Measurements from ENCODE around the gene KDM2A. TPM values are rescaled to one million over a fixed set of nuclear protein-coding genes. Genes with fewer than 3 reads are reported as not detected.
A peak's percentile ranks its signal among the peaks of the same experiment; 100 is the strongest.
"Not testable (repeated sequence)": the region's sequence is repeated elsewhere in the genome, so short reads cannot be mapped to it uniquely, and the experiment has no call there.

The KDM2A gene
- total RNA-seq, 2 donors from 2014 or later: 62.3 to 71.9 TPM

- no peak for DNase-seq
- intact Hi-C loops (cut with DNase I, micrococcal nuclease): no loop called here
- ATAC-seq: no peak
Observed at GRCh38 chr11:67158221-67158620, 39.2 kb downstream of the KDM2A start.

- intact Hi-C loops (cut with DNase I, micrococcal nuclease): no loop called here
- ATAC-seq (no peak), DNase-seq (no peak)
Observed at GRCh38 chr11:67160045-67160444, 41.0 kb downstream of the KDM2A start.

- intact Hi-C loops (cut with DNase I, micrococcal nuclease): no loop called here
- ATAC-seq (no peak), DNase-seq (no peak)
Observed at GRCh38 chr11:67160872-67161783, 42.1 kb downstream of the KDM2A start.

GRCh38 chr11:67163006-67163405 lies 43.9 kb downstream of the KDM2A start:
- intact Hi-C loops (cut with DNase I, micrococcal nuclease): no loop called here
- ATAC-seq: no peak

GRCh38 chr11:67165623-67166022 lies 46.6 kb downstream of the KDM2A start:
- intact Hi-C loops (cut with DNase I, micrococcal nuclease): no loop called here
- DNase-seq: no peak
- no peak for ATAC-seq

More at GRCh38 chr11:67163006-67163405, 43.9 kb downstream of the KDM2A start:
- no peak for DNase-seq

GRCh38 chr11:67167091-67167490 lies 48.0 kb downstream of the KDM2A start:
- DNase-seq (no peak), ATAC-seq (no peak)
- intact Hi-C loops (cut with DNase I, micrococcal nuclease): no loop called here

GRCh38 chr11:67167719-67168118 lies 48.7 kb downstream of the KDM2A start:
- intact Hi-C loops (cut with DNase I, micrococcal nuclease): no loop called here
- ATAC-seq (no peak), DNase-seq (no peak)

GRCh38 chr11:67168911-67169310 lies 49.8 kb downstream of the KDM2A start:
- intact Hi-C loops (cut with DNase I, micrococcal nuclease); ATAC-seq; DNase-seq: not testable (repeated sequence)

GRCh38 chr11:67174311-67174710 lies 55.2 kb downstream of the KDM2A start:
- no peak for DNase-seq
- intact Hi-C loops (cut with DNase I, micrococcal nuclease): no loop called here
- ATAC-seq: no peak

- intact Hi-C loops (cut with DNase I, micrococcal nuclease): no loop called here
- DNase-seq (no peak), ATAC-seq (no peak)
Observed at GRCh38 chr11:67177399-67178281, 58.6 kb downstream of the KDM2A start.

GRCh38 chr11:67178421-67178820 lies 59.4 kb downstream of the KDM2A start:
- ATAC-seq: no peak
- intact Hi-C loops (cut with DNase I, micrococcal nuclease): no loop called here
- DNase-seq: no peak

- DNase-seq (no peak), ATAC-seq (no peak)
- intact Hi-C loops (cut with DNase I, micrococcal nuclease): no loop called here
Observed at GRCh38 chr11:67178878-67179277, 59.8 kb downstream of the KDM2A start.

- ATAC-seq (no peak), DNase-seq (no peak)
- intact Hi-C loops (cut with DNase I, micrococcal nuclease): no loop called here
Observed at GRCh38 chr11:67179892-67180490, 60.9 kb downstream of the KDM2A start.

- no peak for ATAC-seq
- intact Hi-C loops (cut with DNase I, micrococcal nuclease): no loop called here
Observed at GRCh38 chr11:67194096-67194495, 75.0 kb downstream of the KDM2A start.

GRCh38 chr11:67195971-67196456 lies 77.0 kb downstream of the KDM2A start:
- ATAC-seq (peak; percentile 85), DNase-seq (no peak)
- intact Hi-C loops (cut with DNase I, micrococcal nuclease): no loop called here

More at GRCh38 chr11:67194096-67194495, 75.0 kb downstream of the KDM2A start:
- DNase-seq: no peak

- intact Hi-C loops (cut with DNase I, micrococcal nuclease): no loop called here
- no peak for ATAC-seq
- no peak for DNase-seq
Observed at GRCh38 chr11:67197606-67198005, 78.5 kb downstream of the KDM2A start.

GRCh38 chr11:67198781-67199180 lies 79.7 kb downstream of the KDM2A start:
- DNase-seq; ATAC-seq; intact Hi-C loops (cut with DNase I, micrococcal nuclease): not testable (repeated sequence)

- intact Hi-C loops (cut with DNase I, micrococcal nuclease): no loop called here
- no peak for DNase-seq
- no peak for ATAC-seq
Observed at GRCh38 chr11:67199751-67200150, 80.7 kb downstream of the KDM2A start.

- intact Hi-C loops (cut with DNase I, micrococcal nuclease): no loop called here
- ATAC-seq (no peak), DNase-seq (no peak)
Observed at GRCh38 chr11:67202028-67202427, 83.0 kb downstream of the KDM2A start.

Data from left colon (tissue), 2 donors.